Measurements from ENCODE around the gene PRKD1.

DNA sequence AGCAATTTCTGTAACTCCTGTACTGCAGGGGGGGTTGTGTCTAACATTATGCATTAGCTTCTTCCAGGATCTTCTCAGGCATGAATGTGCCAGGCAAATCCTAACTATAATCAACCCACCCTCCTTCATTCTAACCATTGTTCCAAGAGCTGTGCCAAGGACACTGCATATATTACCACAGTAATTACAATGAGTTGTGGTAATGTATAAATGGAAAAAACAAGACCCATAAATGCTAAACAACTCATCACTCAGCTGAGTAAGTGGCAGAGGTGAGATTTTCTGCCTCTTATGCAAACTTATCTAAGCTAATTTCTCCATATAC lies 80.6 kb downstream of the PRKD1 start:
- no peak for TF ChIP-seq EP300 (IDR thresholded peaks at IDR 0.05; ENCODE audit: low read depth in 2 of 2, low read length in 2 of 2)
- no peak for TF ChIP-seq EP300 (CRISPR knock-in tag; IDR thresholded peaks at IDR 0.05; ENCODE audit: borderline replicate concordance)
- TF ChIP-seq, protein P1, sequence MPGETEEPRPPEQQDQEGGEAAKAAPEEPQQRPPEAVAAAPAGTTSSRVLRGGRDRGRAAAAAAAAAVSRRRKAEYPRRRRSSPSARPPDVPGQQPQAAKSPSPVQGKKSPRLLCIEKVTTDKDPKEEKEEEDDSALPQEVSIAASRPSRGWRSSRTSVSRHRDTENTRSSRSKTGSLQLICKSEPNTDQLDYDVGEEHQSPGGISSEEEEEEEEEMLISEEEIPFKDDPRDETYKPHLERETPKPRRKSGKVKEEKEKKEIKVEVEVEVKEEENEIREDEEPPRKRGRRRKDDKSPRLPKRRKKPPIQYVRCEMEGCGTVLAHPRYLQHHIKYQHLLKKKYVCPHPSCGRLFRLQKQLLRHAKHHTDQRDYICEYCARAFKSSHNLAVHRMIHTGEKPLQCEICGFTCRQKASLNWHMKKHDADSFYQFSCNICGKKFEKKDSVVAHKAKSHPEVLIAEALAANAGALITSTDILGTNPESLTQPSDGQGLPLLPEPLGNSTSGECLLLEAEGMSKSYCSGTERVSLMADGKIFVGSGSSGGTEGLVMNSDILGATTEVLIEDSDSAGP (CRISPR knock-in tag; IDR thresholded peaks at IDR 0.05; ENCODE audit: borderline replicate concordance): no peak
- TF ChIP-seq ZNF740 (CRISPR knock-in tag; IDR thresholded peaks at IDR 0.05): no peak

All from HepG2 (cell line).